Uterus (tissue), 2 donors: ENCODE results near the gene SLC25A26.

Experiments
- CTCF ChIP-seq, 4 experiments: fragments of 200-600 bp in 2 of 4; fragments of 450-650 bp in 2 of 4; sonication (generic) in 2 of 4; IDR thresholded peaks; one replicate each; pipeline ENCODE4 v1.5.1; 2016 to 2019; ENCODE audit warnings: antibody characterized with exemption in 4 of 4, mild to moderate bottlenecking in 2 of 4, moderate library complexity in 1 of 4
- POLR2A ChIP-seq, 2 donors: fragments of 450-650 bp; IDR thresholded peaks; one replicate each; pipeline ENCODE4 v1.6.1; 2016; ENCODE audit warnings: antibody characterized with exemption in 2 of 2, mild to moderate bottlenecking in 1 of 2, moderate library complexity in 1 of 2

GRCh38 chr3:66392966-66393332 is 172.1 kb downstream of the SLC25A26 start:
- TF ChIP-seq POLR2A (IDR thresholded peaks at IDR 0.05) (no peak), CTCF (IDR thresholded peaks at IDR 0.05) (no peak)
